Measurements from ENCODE around the gene ABHD11.

The ABHD11 gene

DNA sequence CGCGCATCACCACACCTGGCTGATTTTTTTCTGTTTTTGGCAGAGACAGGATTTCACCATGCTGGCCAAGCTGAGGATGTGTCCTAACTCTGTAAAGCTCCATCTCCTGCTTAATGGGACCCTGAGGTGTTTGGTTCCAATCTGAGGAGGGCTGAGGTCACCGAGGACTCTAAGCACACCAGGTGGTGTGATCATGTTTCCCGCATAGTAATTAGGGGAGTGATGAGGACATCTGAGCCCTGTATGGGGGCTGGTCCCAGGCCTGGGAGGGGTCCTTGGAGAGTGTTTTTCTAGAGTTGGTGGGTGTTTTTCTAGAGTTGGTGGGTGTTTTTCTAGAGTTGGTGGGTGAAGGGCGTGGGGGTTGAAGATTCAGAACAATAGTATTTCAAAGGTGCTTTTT, 3.0 kb upstream of the ABHD11 start:
- DNase-seq (ENCODE audit: low spot score): no peak
- no peak overlapping the region for H3K4me3 ChIP-seq
- H3K27ac ChIP-seq: no peak overlapping the region
- TF ChIP-seq, protein P1, sequence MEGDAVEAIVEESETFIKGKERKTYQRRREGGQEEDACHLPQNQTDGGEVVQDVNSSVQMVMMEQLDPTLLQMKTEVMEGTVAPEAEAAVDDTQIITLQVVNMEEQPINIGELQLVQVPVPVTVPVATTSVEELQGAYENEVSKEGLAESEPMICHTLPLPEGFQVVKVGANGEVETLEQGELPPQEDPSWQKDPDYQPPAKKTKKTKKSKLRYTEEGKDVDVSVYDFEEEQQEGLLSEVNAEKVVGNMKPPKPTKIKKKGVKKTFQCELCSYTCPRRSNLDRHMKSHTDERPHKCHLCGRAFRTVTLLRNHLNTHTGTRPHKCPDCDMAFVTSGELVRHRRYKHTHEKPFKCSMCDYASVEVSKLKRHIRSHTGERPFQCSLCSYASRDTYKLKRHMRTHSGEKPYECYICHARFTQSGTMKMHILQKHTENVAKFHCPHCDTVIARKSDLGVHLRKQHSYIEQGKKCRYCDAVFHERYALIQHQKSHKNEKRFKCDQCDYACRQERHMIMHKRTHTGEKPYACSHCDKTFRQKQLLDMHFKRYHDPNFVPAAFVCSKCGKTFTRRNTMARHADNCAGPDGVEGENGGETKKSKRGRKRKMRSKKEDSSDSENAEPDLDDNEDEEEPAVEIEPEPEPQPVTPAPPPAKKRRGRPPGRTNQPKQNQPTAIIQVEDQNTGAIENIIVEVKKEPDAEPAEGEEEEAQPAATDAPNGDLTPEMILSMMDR (IDR thresholded peaks at IDR 0.05): no peak

DNA sequence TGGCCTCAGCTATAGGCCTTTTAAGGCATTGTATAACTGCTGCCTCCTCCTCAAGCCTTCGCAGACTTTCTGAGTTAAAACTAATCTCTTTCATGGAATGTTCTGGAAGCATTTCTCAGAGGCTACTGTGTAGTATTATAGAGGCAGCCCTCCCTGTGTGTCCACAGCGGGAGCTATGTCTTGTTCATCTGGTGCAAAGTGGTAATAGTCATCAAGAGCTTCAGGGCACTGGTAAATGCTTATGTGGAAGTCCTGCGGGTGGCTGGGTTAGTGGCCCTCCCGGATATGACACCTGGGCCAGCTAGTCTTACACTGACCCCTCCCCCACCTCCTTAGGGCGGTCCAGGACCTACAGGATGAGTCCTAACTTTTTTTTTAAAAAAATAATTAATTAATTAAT, 2.2 kb upstream of the ABHD11 start:
- H3K4me3 ChIP-seq: no peak overlapping the region
- no peak for DNase-seq (ENCODE audit: low spot score)
- no peak overlapping the region for H3K27ac ChIP-seq
- TF ChIP-seq, protein P1 (IDR thresholded peaks at IDR 0.05): no peak

DNA sequence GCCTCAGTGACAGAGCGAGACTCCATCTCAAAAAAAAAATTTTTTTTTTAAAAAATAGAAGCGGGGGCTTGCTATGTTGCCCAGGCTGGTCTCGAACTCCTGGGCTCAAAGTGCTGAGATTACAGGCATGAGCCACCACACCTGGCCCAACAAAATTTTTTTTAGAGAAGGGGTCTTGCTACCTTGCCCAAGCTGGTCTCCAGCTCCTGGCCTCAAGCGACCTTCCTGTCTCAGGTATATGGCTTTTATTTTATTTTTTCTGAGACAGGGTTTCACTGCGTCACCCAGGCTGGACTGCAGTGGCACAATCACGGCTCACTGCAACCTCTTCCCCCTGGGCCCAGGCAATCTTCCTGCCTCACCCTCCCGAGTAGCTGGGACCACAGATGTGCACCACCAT, 1.6 kb upstream of the ABHD11 start:
- H3K4me3 ChIP-seq: no peak overlapping the region
- DNase-seq (ENCODE audit: low spot score): no peak
- TF ChIP-seq, protein P1 (IDR thresholded peaks at IDR 0.05): no peak
- no peak overlapping the region for H3K27ac ChIP-seq

DNA sequence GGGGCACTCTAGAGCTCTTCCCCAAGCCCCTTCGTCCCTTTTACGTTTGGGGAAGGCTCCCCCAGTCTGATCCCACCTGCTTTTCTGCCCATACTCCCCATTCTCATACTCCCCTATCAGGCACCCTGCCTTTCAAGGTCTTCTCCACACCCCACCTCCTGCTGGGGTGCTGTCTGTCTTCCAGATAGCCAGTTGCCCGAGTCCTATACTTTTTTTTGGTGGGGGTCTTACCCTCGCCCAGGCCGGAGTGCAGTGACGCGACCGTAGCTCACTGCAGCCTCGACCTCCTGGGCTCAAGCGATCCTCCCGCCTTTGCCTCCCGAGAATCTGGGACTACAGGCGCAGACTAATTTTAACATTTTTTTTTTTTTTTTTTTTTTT, 775 bp upstream of the ABHD11 start:
- DNase-seq (ENCODE audit: low spot score): no peak
- H3K4me3 ChIP-seq: peak overlapping the region; percentile 99
- TF ChIP-seq, protein P1 (IDR thresholded peaks at IDR 0.05): no peak
- peak overlapping the region; percentile 72 to 91 for H3K27ac ChIP-seq

DNA sequence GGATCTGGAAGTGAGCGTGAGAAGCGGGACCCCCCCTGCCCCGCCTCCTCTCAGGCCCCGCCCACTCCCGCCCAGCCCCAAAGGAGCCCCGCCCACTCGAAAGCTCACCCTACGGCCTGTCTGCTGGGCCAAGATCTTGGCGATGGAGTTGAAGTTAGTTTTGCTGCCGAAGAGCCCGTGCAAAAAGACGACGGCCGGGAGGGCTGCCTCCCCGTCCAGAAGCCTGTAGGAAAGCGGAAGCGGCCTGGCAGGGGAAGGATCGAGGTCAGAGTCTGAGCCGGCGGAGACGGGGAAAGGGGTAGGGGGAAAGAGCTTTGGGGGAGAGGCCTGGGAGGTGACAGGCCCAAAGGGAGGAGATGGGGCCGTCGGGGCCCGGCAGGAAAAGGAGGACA, 386 bp downstream of the ABHD11 start:
- TF ChIP-seq, protein P1 (IDR thresholded peaks at IDR 0.05): no peak
- H3K4me3 ChIP-seq: peak overlapping the region; percentile 99
- H3K27ac ChIP-seq: peak overlapping the region; percentile 72 to 91
- DNase-seq (ENCODE audit: low spot score): no peak

DNA sequence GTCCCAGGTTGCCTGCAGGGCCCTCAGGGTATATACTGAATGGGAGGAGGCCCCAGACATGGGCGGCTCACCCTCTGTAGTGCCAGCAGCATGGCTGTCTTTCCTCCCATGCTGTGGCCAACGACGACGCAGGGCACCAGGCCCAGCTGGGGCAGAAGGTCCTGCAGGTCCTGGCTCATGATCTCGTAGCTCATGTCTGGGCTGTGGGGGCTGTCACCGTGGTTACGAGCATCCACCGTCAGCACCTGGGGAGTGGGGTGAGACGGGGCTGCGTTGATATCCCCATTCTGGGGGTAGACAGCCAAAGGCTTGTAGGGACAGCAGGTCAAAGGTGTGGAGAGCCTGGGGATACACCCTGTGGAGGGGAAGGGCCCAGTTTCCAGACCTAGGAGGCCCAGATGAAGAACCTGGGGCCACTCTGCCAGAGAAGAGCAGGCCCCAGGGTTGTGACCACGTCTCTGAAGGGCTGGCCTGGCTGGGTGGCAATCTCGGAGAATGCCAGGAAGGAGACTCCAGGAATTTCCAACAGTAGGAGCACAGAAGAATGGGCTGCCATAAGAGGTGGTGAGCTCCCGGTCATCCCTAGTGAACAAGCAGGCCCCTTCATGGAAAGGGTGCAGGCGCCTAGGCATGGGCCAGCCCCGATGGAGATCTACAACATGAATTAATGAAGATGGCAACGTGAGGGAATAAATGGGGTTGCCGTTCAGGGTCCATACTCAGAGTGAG, 947 bp downstream of the ABHD11 start:
- DNase-seq (ENCODE audit: low spot score): no peak
- TF ChIP-seq, protein P1 (IDR thresholded peaks at IDR 0.05): no peak
- peak overlapping the region in 1 of 2 donors; percentile 91 for H3K27ac ChIP-seq
- H3K4me3 ChIP-seq: peak overlapping the region; percentile 99

DNA sequence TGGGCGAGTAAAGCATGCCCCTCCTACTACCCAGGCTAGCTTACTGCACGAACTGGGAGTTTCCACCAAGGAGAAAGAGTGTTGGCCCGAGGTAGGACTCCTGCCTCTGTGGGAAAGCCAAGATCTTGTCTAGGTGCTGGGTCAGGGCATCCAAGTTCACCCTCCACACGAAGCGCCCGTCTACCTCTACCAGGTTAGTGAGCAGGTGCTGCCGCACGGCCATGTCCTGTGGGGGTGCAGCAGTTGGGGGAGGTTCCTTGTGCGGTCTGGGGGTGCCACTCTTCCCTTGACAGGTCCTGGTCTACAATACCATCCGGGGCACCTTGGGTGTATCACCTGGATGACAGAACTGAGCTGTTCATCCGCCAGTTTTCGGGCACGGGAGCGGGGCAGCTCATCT, 1.7 kb downstream of the ABHD11 start:
- no peak overlapping the region for H3K27ac ChIP-seq
- TF ChIP-seq, protein P1 (IDR thresholded peaks at IDR 0.05): no peak
- DNase-seq (ENCODE audit: low spot score): no peak
- no peak overlapping the region for H3K4me3 ChIP-seq
